Measurements from ENCODE around the gene LRIT1.

Gene LRIT1

GRCh38 chr10:84191106-84191505, 50.2 kb downstream of the LRIT1 start:
- DNase-seq, result no peak

GRCh38 chr10:84190621-84191020, 50.7 kb downstream of the LRIT1 start:
- DNase-seq, result no peak

- no peak for DNase-seq
These were observed 52.5 kb downstream of the LRIT1 start for GRCh38 chr10:84188815-84189214.

GRCh38 chr10:84185526-84186175, 55.7 kb downstream of the LRIT1 start:
- no peak for DNase-seq

GRCh38 chr10:84184517-84184916, 56.8 kb downstream of the LRIT1 start:
- no peak for DNase-seq

- no peak for DNase-seq
These were observed 59.7 kb downstream of the LRIT1 start for GRCh38 chr10:84181631-84182030.

Measured in activated CD4-positive, alpha-beta T cell treated with anti-CD3 and anti-CD28 coated beads for 4 hours (primary cell).